GM19463 (cell line): ENCODE measurements around the gene GARIN3.
"Not testable (repeated sequence)": the region's sequence is repeated elsewhere in the genome, so short reads cannot be mapped to it uniquely, and the experiment has no call there.

ENCODE experiments used
- ATAC-seq: cut with Tn5 transposase; IDR thresholded peaks from one replicate; pipeline ENCODE4 v1.9.1; 2021; ENCODE audit warnings: mild to moderate bottlenecking, moderate library complexity; ENCODE audit not compliant: unreplicated experiment

GARIN3 gene

DNA sequence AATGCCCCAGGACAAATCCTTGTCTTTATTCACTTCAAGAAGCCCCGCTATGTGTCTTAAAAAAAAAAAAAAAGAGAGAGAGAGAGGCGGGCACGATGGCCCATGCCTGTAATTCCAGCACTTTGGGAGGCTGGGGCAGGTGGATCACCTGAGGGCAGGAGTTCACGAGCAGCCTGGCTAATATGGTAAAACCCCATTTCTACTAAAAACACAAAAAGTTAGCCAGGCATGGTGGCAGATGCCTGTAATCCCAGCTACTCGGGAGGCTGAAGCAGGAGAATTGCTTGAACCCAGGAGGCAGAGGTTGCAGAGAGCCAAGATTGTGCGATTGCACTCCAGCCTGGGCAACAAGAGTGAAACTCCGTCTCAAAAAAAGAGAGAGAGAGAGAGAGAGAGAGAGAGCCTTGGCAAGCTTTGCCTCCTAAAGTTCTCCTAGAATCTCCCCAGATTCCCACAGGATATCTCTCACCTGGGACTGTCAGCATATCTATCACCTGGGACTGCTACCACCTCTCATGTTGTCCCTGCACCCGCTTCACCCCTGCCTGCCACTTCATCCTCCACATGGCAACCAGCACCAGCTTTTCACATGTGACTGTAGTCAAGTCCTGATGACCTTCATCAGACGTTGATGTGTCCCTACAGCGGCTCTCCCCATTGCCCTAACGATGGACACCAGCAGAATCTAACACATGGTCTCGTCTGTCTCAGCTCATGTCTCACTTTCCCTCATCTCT, 20.4 kb upstream of the GARIN3 start:
- ATAC-seq = no peak

DNA sequence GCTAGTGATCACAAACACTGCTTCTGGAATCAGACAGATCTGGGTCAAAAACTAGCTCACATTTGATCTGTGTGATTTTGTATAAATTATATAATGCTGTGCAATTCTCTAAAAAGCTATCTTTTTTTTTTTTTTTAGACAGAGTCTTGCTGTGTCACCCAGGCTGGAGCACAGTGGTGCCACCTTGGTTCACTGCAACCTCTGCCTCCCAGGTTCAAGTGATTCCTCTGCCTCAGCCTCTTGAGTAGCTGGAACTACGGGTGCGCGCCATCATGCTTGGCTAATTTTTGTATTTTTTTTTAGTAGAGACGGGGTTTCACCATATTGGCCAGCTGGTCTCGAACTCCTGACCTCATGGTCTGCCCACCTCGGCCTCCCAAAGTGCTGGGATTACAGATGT, 19.1 kb upstream of the GARIN3 start:
- not testable (repeated sequence) for ATAC-seq

DNA sequence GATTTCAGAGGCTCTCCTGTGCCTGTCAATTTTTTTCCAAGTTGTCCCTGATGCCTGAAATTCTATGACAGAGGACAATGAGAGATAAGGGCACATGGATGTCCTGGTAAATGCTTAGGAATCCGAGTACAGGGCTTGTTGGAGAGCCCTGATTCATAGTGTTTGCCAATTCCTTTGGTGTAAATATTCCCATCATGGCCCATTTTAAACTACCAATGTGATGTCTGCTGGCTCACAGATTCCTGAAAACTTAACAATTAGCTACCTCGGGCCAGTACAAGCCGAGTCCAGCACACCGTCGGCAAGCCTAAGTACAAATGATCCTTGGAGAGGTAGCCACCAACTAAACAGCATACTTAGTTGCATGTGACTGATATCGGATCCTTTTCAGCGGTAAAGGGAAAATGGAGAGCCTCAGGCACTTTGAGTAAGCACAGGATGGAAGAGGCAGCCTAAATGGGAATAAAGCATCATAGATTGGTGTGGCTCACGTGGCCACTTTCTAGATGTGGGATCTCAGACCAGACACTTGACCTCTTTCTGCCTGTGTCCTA, 18.1 kb upstream of the GARIN3 start:
- ATAC-seq = no peak

DNA sequence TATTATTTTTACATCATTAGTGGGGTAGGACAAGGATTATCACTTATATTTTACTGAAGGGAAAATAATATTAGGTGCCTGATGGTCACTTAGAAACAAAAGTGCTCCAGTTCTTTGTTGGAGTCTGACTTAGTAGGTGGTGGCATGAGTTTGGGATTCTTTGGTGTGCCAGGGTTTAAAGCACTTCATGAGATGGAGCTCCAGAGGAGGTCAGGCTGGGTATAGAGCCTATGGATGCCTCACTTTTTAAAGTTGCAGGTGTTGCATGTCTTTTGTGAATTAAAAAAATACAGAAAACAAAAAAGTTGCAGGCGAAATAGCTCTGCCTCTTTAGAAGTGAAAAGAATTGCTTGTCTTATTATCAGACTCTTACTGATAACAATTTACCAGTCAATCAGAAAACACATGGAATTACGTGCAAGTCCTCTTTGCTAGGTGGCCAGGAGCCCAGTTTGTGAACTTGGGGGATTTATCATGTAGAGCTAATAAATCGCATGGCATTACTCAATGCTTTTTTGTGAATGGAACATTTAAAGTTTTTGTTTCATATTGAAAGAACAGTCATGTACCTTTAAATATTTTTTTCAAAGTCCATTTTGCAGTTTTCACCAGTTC, 16.2 kb upstream of the GARIN3 start:
- no peak for ATAC-seq

DNA sequence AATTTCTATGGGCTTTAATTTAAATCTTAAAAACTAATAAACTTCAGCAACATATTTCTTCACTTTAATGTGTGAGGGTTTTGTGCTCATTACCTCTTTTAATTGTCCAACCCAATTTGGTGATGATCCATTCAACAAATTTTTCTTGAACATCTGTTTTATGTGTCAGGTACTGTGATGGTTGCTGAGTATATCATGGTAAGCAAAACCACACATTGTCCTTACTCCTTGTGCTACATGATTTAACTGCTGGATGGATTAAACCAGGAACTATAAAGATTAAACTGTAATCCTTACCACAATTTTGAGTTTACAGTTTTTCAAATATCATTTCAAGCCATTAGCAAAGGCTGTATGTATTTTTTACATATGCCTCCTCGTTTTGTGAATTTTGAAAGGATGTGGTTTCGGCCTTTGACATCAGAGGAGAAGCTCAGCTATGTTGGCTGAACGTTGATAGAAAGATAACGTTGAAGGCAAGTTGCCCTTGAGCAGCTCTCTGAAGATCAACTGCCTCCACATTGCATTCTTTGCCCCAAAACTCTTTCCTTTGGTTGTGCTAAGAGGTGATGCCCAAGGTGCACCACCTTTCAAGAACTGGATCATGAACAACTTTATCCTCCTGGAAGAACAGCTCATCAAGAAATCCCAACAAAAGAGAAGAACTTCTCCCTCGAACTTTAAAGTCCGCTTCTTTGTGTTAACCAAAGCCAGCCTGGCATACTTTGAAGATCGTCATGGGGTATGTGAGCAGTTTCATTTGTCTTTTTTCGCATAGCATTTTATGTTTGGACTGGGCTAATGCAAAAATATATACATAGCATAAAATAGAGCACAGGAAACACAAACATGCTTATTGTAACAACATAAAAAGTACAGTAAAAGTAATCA, 14.6 kb upstream of the GARIN3 start, which contains the start of gene ITK:
Gene ITK (plus strand): TSS at position 467 of the 891 bp plus-strand sequence. CDS start 138 bp downstream, at position 605.
- no peak for ATAC-seq

DNA sequence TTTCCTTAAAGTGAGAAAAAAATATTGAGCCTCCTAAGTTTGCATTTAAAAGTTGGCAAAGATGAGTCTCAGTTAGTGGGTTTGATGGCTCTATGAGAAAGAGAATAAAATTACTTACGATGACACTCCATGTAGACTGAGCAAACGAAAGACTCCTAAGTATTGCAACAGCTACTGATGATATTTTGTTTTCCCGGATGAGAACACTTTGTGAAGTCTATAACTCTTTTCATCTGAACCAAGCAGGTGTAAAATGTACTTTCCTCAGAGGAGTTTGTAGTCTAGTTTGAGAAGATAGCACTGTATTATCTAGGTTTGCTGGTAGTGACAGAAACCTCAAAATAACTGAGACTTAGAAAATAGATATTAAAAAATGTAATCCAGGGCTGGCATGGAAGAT, 12.9 kb upstream of the GARIN3 start:
- no peak for ATAC-seq

DNA sequence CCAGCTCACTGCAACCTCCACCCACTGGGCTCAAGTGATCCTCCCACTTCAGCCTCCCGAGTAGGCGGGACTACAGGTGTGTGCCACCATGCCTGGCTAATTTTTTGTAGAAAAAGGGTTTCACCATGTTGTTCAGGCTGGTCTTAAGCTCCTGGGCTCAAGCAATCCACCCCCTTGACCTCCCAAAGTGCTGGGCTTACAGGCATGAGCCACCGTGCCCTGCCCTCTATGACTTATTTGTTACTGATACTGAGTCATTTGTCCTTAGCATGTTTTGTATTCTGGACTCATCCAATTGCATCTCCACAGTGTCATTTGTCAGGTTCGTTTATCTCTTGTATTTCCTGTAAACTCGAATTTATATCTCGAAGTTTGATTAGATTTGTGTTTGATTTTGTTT, 11.9 kb upstream of the GARIN3 start:
- ATAC-seq = no peak

DNA sequence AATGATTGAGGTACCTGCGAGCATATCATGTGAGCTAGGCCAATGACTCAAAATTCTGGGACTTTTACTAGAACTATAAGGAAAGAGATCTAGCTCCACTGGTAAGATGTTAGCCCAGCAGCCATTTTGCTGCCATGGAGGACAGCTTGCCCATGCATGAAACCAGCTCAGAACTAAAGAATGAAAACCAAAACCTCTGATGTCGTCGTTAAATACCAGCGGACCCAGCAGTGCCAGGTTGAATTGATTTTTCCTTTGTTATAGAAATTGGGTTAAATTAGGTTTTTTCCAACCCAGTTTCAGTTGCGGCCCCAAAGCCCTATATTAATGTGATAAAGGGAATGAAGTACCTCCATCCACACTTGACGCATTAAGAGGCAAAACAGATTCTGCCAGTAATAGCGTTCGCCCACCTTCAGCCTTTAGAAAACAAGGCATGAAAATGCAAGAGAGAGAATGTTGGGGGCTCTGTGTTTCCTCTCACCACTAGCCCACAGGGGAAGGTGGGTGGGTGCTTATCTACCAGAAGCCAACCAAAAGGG, 9.1 kb upstream of the GARIN3 start:
- ATAC-seq = no peak

DNA sequence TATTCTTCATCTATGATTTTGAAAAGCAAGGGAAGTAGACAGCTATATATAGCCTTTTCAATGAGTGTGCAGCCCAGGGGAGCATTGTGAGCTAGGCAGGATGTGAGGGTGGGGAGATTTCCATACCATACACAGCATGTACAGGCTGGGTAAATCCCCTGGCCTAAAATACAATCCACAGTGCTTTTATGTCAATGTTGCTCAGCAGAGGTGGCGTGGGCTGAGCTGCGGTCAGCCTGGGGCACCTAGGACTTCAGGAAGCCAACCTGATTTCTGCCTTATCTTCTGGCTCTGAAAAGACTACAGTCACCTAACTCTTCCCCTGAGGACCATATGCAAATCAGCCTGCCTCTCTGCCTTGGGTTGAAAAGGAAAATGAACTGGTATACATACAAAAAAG, 6.3 kb upstream of the GARIN3 start:
- ATAC-seq = peak; percentile 99

DNA sequence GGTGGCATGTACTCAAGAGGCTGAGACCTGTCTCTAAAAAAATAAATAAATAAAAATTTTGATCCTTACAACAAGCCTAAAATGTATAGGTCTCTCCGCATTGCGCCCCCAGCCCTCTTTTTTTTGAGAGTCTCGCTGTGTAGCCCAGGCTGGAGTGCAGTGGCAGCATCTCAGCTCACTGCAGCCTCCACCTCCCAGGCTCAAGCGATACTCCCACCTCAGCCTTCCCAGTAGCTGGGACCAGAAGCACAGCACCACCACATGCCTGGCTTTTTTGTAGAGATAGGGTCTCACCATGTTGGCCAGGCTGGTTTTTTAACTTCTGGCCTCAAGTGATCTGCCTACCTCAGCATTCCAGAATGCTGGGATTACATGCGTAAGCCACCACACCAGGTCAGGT, 2.2 kb upstream of the GARIN3 start:
- ATAC-seq = no peak

DNA sequence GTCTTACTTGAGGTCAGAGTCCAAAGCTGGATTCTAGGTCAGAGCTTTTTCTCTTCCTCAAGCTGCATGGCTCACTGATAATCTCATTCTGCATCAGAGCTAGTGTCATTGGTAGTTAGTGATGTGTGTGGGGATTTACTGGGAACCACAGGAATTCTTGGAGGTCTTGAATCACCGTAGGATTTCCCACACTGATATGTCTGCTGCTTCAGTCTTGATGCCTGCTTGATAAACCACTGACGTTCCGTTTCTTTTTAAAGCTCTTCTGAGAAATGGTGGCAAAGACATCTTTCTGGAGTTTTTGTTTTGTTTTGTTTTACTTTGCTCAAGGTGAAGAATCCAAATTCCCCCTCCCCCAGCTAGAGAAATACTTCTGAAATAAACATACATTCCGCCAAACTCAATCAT, 1.2 kb upstream of the GARIN3 start:
- ATAC-seq = peak; percentile 50

DNA sequence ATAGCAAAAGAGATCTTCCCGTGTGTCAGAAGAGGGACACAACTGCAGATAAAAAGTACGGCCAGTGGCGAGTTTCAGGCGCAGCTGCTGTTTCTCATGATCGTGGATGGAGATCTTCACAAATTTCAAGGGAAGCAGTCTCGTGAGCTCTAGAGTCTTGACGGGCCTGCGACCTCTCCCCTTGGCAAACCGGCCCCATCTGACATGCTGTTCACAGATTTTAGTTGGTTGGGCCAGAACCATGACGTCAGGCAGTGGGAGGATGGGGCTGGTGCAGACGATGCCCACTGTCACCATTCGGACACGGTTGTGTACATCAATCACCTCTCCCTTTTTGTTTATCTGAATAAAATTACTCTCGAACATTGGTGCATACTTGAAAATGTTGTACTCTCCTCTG, 396 bp downstream of the GARIN3 start:
- no peak for ATAC-seq

DNA sequence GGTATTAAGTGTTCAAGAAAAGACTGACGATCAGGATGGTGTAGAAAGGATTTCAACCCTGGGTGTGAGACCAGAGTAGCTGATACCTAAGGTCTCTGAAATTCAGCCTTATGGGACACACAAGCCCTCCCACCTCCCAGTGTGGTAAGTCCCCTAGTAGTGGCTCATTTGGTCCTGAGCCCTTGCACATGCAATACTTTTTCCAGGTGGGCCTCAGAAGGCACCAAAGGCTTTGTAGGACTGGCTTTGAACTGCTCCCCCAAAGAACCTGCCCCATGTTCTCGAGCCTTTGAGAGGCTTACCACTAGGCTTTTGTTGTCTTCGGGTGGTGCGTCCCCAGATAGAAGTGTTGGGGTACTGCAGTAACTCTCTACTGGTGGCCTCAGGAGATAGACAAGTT, 803 bp downstream of the GARIN3 start:
- ATAC-seq = no peak

DNA sequence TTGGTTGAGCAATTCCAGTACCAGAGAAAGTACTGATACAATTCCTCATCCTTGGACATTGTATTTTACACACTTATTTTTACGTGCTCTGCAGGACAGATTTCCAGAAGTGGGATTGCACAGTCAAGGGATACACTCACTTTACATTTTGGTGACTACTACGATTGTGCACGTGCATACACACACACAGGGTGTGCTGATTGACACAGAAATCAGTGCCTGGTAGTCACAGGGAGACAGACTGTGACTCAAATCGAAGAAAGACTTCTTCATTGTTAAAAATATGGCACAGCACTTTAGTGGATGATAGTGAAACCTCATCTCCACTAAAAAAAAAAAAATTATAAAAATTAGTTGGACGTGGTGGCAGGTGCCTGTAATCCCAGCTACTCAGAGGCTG, 1.5 kb downstream of the GARIN3 start:
- ATAC-seq = no peak

DNA sequence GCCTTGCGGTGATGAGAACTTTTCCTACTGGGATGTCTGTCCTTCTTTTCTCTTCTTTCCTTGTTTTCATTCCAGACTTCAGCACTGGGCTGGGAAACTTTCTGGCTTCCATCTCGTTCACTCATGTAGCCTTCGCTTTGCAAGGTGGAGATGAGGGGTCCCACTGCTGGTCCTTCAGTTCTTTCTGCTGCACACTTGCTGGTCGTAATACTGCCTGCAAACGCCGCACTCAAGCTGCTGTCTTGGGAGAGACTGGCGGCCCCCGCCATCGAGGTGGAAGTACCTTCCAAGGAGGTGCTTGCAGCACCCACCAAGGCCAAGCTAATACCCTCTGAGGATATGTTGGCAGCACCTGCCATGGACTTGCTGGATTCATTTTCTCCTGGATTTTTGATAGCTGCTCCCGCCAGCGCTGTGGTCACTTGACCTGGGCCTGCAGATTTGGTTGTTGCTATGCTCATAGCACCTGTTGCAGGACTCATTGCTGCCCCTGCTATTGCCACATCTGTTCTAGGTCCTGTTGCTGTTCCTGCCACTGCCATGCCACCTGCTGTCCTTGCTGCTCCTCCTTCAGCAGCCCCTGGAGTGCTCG, 3.0 kb downstream of the GARIN3 start:
- ATAC-seq = no peak

DNA sequence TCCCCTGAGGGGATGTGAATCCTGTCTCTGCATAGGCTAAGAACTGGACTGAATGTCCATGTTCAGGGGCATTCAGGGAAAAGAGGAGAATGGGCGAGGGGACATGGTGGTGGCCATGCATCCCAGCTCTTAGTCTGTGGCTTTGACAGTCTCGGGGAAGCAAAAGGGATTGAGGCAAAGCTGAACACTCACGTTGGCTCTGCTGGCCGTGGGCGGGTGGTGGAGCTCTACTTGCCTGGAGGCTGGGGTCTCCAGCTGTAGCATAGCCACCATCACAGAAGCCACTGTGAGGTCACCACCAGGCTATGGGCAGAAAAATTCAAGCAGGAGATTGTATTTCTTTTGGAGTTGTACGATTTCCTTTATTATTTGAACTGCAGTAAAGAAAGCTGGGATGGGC, 4.1 kb downstream of the GARIN3 start:
- no peak for ATAC-seq

DNA sequence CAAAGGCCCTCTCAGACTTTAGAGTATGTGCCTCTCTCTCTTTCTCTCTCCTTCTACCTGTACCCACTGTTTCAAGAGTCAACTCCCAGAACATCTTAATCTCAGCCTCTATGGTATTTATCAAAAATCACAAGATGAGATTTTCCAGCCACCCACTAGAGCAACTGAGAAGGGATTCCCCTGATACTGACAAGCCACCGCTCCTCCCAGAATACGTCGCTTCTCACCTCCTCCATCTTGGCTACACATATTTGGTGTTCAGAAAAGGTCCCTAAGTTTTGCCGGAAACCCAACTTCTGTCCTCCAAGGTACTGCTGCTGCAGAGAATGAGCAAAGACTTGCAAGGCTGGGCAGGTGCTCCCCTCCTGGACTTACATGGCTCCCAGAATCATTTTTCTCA, 6.1 kb downstream of the GARIN3 start:
- no peak for ATAC-seq

DNA sequence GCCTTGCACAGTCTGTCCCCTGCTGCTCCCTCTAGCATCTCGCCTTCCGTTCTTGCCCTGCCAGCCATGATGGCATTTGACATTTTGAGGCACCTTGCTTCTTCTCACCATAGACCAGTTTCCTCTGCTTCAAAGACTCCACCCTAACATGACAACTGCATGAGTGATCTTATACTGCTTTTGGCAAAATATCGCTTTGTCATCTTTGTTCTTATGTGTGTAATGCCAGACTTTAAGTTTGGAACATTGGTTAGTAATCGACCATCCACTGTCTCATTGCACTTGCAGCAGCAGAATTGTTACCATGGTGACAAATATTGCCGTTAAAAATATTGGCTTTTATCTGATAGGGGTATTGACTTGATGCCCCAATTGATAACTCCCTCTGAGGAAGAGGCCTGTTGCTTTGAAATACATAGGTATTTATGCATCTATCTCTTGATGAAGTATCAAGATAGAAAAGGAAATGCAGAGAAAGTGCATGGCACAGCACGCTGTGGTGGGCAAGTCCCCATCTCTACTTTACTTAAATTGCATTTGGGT, 6.8 kb downstream of the GARIN3 start:
- no peak for ATAC-seq

DNA sequence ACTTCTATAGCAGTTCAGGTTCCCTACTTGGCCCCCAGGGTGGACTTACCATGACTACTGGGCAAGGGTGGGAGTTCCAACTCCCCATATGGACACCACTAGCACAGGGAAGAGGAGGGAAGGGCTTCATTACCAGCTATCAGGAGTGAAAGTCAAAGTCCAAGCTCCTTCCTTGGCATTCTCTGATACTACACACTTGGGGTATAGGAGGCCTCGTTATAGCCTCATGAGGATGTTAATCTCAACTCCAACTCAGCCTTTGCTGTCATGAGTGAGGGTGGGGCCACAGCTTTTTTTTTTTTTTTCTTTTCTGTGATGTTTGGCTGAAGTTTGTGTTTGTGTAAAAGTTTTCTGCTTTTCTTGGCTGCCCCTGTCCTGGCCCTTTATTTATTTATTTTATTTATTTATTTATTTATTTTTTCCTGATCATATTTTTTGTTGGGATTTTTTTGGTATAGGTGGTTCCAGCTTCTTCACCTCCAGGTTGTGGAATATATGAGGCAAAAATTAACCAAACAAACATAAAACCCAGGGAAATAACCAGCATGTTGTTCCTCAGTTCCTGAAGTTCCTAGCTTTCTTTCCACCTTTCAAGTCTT, 8.7 kb downstream of the GARIN3 start:
- no peak for ATAC-seq

DNA sequence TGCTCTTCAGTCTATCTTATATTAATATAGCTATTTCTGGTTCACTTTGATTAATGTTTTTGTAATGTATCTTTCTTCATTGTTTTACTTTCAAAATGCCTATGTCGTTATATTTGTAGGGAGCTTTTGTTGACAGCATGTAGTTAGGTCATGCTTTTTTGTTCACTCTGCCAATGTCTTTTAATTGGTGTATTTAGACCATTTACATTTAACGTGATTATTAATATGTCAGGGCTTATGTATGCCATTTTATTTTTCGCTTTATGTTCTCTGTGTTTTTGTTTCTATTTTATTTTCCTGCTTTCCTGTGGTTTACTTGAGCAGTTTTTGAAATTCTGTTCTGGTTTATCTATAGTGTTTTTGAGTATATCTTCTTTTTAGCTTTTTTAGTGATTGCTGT, 10.8 kb downstream of the GARIN3 start:
- ATAC-seq = no peak
